PC-3 (cell line): ENCODE data around the gene RPS21. TPM values are rescaled to one million over a fixed set of nuclear protein-coding genes. Genes with fewer than 3 reads are reported as not detected.

ENCODE experiments used
- ATAC-seq: fragments of 200-7000 bp; cut with Tn5 transposase; 2 replicates; pipeline ENCODE4 v1.9.1; 2020; ENCODE audit warnings: mild to moderate bottlenecking, moderate library complexity
- BruUV-seq: library from RNA; stranded (reverse); fragments of 400-500 nt; replicated peaks from 2 replicates; lab custom pipeline; 2021; lab: Mats Ljungman, UMichigan
- CTCF ChIA-PET: fragments of 300-600 bp; sonication (Branson Sonifier 250); formaldehyde crosslinking; loops from one replicate; lab custom pipeline; 2022; ENCODE audit warnings: antibody characterized with exemption; lab: Charles Lee
- POLR2A ChIA-PET: fragments of 300-600 bp; sonication (Branson Sonifier 250); formaldehyde crosslinking; loops from one replicate; lab custom pipeline; 2022; ENCODE audit warnings: antibody characterized with exemption; ENCODE audit not compliant: unreplicated experiment; lab: Charles Lee
- DNase-seq: peaks from one replicate; pipeline ENCODE4 v3.0.0-alpha.2; 2015
- H2AFZ ChIP-seq: fragments of 300-600 bp; sonication (generic); 2 replicates; pipeline ENCODE4 v1.6.0; 2016; ENCODE audit warnings: antibody characterized with exemption, low read length
- H3F3A ChIP-seq: fragments of 300-600 bp; sonication (generic); one replicate; pipeline ENCODE4 v1.6.0; 2017; ENCODE audit warnings: antibody characterized with exemption, low read length, control low read depth, mild to moderate bottlenecking; ENCODE audit not compliant: unreplicated experiment
- H3K27ac ChIP-seq: fragments of 300-600 bp; sonication (generic); 2 replicates; pipeline ENCODE4 v1.5.1; 2016; ENCODE audit warnings: mild to moderate bottlenecking, low read length
- H3K27me3 ChIP-seq: fragments of 300-600 bp; sonication (generic); 2 replicates; pipeline ENCODE4 v1.6.1; 2016; ENCODE audit warnings: low read length, mixed read lengths
- H3K36me3 ChIP-seq: fragments of 300-600 bp; sonication (generic); 2 replicates; pipeline ENCODE4 v1.6.1; 2016; ENCODE audit warnings: low read depth, mixed run types, low read length, mixed read lengths
- H3K4me1 ChIP-seq: fragments of 300-600 bp; sonication (generic); 2 replicates; pipeline ENCODE4 v1.5.1; 2016; ENCODE audit warnings: low read length; ENCODE audit not compliant: insufficient read depth
- H3K4me2 ChIP-seq: fragments of 300-600 bp; sonication (generic); 2 replicates; pipeline ENCODE4 v1.6.0; 2016; ENCODE audit warnings: low read length
- H3K4me3 ChIP-seq: fragments of 300-600 bp; sonication (generic); 2 replicates; pipeline ENCODE4 v1.5.1; 2016; ENCODE audit warnings: mild to moderate bottlenecking, low read length, mixed read lengths
- H3K79me2 ChIP-seq: fragments of 300-600 bp; sonication (generic); 2 replicates; pipeline ENCODE4 v1.6.1; 2017; ENCODE audit warnings: low read length, mixed read lengths
- H3K9ac ChIP-seq: fragments of 300-600 bp; sonication (generic); 2 replicates; pipeline ENCODE4 v1.6.0; 2016; ENCODE audit warnings: mild to moderate bottlenecking, low read length
- H3K9me2 ChIP-seq: fragments of 300-600 bp; sonication (generic); replicated peaks from 2 replicates; pipeline ENCODE4 v1.6.1; 2016; ENCODE audit warnings: mixed run types, low read length, mixed read lengths
- H3K9me3 ChIP-seq: fragments of 300-600 bp; sonication (generic); 2 replicates; pipeline ENCODE4 v1.6.1; 2016; ENCODE audit warnings: low read length, mixed read lengths
- H4K20me1 ChIP-seq: fragments of 300-600 bp; sonication (generic); 2 replicates; pipeline ENCODE4 v1.6.1; 2016; ENCODE audit warnings: low read length, mixed read lengths
- CTCF ChIP-seq: fragments of 300-600 bp; sonication (generic); conservative IDR thresholded peaks from 2 replicates; pipeline ENCODE4 v1.5.1; 2017; ENCODE audit warnings: antibody characterized with exemption, low read depth, mild to moderate bottlenecking, low read length
- EZH2 ChIP-seq: fragments of 300-600 bp; sonication (generic); IDR thresholded peaks from one replicate; pipeline ENCODE4 v1.6.1; 2017; ENCODE audit warnings: antibody characterized with exemption, mild to moderate bottlenecking, low read length; ENCODE audit not compliant: unreplicated experiment
- EZH2phosphoT487 ChIP-seq: fragments of 300-600 bp; sonication (generic); IDR thresholded peaks from 2 replicates; pipeline ENCODE4 v1.6.1; 2018; ENCODE audit warnings: mild to moderate bottlenecking, antibody characterized with exemption, low read length, borderline replicate concordance
- intact Hi-C: fragments of 100-400 bp; cut with micrococcal nuclease; formaldehyde crosslinking; loops from 2 replicates; pipeline ENCODE4 v1.9.0; 2023
- total RNA-seq: library from RNA; depleted of rRNA; stranded (reverse); fragments of >200 nt; gene quantifications from 2 replicates; pipeline ENCODE4 v1.2.3, GENCODE V29; 2014

The RPS21 gene
- total RNA-seq, 1 experiment from 2014 or later = 1,945 TPM

GRCh38 chr20:62413896-62414481 lies 27.1 kb downstream of the RPS21 start:
- ATAC-seq = peak; percentile 20; the same call in 1 of the 2 replicates
- ChIA-PET POLR2A (no interaction called here), CTCF (no interaction called here)

GRCh38 chr20:62415354-62416111 lies 28.6 kb downstream of the RPS21 start:
- Histone ChIP-seq H3F3A (no peaks in the 10 kb centered on the region), H3K9me2 (no peaks in the 10 kb centered on the region), H3K4me2 (no peak overlapping the region), H3K4me3 (no peak overlapping the region), H3K27ac (no peak overlapping the region), H4K20me1 (no peaks in the 10 kb centered on the region), H2AFZ (no peak overlapping the region), H3K4me1 (no peaks in the 10 kb centered on the region), H3K9me3 (no peaks in the 10 kb centered on the region), H3K79me2 (no peaks in the 10 kb centered on the region), H3K9ac (no peak overlapping the region), H3K36me3 (no peaks in the 10 kb centered on the region), H3K27me3 (no peaks in the 10 kb centered on the region)
- POLR2A ChIA-PET = no interaction called here
- BruUV-seq = no TSS peak
- DNase-seq (no peak), ATAC-seq (no peak)
- CTCF ChIA-PET = no interaction called here
- intact Hi-C loops = no loop called here
- TF ChIP-seq CTCF (no peak), EZH2 (no peak), EZH2phosphoT487 (no peak)

More at GRCh38 chr20:62413896-62414481, 27.1 kb downstream of the RPS21 start:
- no peaks in the 10 kb centered on the region for H3K27me3 ChIP-seq
- H3K9ac ChIP-seq = no peak overlapping the region
- BruUV-seq = no TSS peak
- H3K9me2 ChIP-seq = no peaks in the 10 kb centered on the region
- no peaks in the 10 kb centered on the region for H3K36me3 ChIP-seq
- no peak for DNase-seq
- no peaks in the 10 kb centered on the region for H3K9me3 ChIP-seq
- H2AFZ ChIP-seq = no peak overlapping the region
- H3K79me2 ChIP-seq = no peaks in the 10 kb centered on the region
- no peak overlapping the region for H3K27ac ChIP-seq
- H3K4me3 ChIP-seq = no peak overlapping the region
- no peak overlapping the region for H3K4me2 ChIP-seq
- H4K20me1 ChIP-seq = no peaks in the 10 kb centered on the region
- no peak for TF ChIP-seq EZH2
- TF ChIP-seq CTCF = peak; percentile 41; the same call in 1 of the 2 replicates
- intact Hi-C loops = loop anchor here (5.0 kb wide), 1 partner anchor 73 kb away; no protein-coding TSS in a partner anchor
- H3F3A ChIP-seq = no peaks in the 10 kb centered on the region
- H3K4me1 ChIP-seq = peaks cover 7% of the 10 kb centered on the region
